SKM-1 treated with dmso at 0.1 percent for 144 hours (cell line): ENCODE results near the gene ADGRG4.
A peak's percentile ranks its signal among the peaks of the same experiment; 100 is the strongest.
"Not testable (repeated sequence)": the region's sequence is repeated elsewhere in the genome, so short reads cannot be mapped to it uniquely, and the experiment has no call there.

Source experiments
- DNase-seq: peaks from one replicate; lab custom pipeline; 2025; ENCODE audit not compliant: unreplicated experiment; lab: John Stamatoyannopoulos, UW

Gene ADGRG4, protein sequence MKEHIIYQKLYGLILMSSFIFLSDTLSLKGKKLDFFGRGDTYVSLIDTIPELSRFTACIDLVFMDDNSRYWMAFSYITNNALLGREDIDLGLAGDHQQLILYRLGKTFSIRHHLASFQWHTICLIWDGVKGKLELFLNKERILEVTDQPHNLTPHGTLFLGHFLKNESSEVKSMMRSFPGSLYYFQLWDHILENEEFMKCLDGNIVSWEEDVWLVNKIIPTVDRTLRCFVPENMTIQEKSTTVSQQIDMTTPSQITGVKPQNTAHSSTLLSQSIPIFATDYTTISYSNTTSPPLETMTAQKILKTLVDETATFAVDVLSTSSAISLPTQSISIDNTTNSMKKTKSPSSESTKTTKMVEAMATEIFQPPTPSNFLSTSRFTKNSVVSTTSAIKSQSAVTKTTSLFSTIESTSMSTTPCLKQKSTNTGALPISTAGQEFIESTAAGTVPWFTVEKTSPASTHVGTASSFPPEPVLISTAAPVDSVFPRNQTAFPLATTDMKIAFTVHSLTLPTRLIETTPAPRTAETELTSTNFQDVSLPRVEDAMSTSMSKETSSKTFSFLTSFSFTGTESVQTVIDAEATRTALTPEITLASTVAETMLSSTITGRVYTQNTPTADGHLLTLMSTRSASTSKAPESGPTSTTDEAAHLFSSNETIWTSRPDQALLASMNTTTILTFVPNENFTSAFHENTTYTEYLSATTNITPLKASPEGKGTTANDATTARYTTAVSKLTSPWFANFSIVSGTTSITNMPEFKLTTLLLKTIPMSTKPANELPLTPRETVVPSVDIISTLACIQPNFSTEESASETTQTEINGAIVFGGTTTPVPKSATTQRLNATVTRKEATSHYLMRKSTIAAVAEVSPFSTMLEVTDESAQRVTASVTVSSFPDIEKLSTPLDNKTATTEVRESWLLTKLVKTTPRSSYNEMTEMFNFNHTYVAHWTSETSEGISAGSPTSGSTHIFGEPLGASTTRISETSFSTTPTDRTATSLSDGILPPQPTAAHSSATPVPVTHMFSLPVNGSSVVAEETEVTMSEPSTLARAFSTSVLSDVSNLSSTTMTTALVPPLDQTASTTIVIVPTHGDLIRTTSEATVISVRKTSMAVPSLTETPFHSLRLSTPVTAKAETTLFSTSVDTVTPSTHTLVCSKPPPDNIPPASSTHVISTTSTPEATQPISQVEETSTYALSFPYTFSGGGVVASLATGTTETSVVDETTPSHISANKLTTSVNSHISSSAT (N-terminal part only)

DNA sequence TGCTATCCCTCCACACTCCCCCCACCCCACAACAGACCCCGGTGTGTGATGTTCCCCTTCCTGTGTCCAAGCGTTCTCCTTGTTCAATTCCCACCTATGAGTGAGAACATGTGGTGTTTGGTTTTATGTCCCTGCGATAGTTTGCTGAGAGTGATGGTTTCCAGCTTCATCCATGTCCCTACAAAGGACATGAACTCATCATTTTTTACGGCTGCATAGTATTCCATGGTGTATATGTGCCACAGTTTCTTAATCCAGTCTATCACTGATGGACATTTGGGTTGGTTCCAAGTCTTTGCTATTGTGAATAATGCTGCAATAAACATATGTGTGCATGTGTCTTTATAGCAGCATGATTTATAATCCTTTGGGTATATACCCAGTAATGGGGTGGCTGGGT lies at the start of gene ADGRG4:
ADGRG4 (plus strand) TSS at position 243 of the 400 bp plus-strand sequence. CDS start 7,815 bp downstream, outside the sequence.
- not testable (repeated sequence) for DNase-seq

DNA sequence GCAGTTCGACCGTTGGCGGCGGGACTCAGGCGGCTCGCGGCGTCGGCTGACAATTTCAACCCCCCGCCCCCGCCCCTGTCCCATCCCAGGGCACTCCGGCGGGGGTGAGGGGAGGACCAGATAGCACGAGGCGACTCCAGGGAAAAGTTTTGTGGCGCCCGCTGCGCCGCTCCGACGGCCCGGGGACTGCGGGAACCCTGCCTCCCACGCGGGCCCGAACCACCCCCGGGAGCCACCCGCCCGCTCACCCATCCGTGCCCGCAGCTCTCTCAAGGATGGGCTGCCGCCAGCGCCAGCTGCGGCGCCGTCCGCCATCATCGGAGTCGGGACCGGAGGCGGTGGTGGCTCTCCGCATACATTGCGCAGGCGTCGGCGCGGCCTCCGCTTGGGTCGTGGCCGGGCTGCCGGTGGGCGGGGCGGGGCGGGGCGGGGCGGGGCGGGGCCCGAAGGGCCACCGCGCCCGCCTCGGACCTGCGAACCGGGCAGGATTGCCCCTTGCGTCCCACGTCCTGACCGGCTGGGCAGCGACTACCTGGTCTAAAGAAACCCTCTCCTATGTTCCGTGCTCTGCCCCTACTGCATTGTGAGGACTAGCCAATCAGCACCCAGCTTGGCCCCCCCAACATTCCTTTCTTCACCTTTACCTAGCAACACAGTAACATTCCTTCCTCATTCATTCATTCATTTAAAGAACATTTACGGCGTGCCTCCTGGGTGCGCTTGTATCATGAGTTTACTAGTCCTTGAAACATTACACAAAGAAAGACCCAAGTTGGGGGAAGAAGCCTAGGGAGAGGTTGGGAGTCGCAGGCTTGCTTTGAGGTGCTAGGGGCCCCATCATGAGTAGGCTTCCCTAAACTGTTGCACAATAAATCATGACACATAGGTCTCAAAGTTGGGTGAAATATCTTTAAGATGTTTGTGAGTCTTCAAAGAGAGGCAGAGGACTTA lies 49.4 kb upstream of the ADGRG4 start, which contains the start of gene MAP7D3:
MAP7D3 (minus strand) TSS at position 360 of the 951 bp plus-strand sequence; CDS start at position 318, 42 bp downstream.
- no peak for DNase-seq

DNA sequence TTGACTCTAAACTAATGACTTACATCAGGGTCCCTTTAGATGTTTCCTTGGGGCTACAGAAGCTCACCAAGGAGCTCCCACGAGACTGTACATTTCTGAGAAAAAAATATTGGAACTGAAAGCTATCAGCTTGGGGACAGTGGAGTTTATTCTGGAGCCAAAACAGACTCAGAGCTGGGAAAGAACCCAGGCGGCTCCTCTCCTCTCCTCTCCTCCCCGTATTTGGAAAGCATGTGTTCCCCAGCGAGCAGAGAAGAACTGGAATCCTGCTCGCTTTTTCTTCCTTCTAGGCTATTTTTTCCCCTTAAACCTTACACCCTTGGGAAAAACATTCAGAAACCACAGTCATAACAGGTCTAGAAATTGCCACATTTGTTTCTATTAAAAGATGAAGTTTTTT lies 45.2 kb upstream of the ADGRG4 start:
- no peak for DNase-seq

DNA sequence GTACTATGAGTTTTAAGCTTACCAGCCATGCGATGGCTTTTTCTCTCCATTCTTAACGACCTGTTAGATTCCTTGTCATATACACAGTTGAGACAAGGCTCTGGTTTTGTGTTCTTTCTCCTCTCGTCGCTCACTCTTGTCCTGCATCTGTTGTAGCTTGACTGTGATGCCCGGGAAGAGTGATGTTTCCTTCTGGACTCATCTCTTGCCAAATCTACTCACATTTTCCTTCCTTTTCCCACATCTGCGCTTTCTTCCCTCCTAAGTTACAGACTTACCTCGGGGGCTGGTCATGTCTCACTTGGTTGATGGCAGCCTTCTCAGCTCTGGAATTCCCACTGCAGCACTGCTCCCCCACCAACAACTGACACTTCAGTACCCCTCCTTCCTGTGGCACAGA lies 44.7 kb upstream of the ADGRG4 start:
- no peak for DNase-seq

DNA sequence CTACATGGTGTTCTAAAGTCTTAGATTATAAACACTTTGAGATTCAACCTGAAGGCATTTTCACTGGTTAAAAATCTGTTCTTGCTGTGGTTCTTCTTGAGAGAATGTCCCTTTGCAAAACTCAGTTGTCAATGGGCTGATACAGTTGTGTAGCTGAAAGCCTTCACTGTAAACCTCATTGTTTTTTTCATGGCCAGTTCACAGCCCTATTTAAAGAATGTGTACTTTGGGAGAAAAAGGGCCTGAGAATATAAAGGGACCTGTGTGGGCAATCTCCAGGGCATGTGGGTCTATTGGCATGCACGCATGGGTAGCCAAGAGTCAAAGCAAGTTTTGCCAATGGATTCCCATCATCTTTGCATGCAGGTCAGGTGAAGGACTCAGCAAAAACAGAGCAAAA lies 41.8 kb upstream of the ADGRG4 start:
- DNase-seq = no peak

DNA sequence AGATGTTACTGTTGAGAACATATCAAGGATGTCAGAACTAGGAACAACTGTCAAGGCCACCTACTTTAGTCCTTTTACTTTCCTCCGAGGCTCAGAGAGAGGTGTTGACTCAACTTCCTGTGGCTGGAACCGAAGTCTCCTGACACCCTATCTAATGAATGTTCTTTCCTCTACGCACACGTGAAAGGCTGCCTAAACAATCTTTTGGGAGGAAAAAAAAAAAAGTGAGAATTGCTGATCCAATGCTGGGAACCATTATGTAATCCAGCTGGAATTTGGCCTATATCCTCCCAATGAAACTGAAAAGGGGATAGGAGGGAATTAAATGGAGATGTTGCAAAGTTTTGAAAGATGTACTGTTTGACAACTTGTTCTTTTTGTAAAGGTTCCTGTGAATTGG lies 41.2 kb upstream of the ADGRG4 start:
- no peak for DNase-seq

DNA sequence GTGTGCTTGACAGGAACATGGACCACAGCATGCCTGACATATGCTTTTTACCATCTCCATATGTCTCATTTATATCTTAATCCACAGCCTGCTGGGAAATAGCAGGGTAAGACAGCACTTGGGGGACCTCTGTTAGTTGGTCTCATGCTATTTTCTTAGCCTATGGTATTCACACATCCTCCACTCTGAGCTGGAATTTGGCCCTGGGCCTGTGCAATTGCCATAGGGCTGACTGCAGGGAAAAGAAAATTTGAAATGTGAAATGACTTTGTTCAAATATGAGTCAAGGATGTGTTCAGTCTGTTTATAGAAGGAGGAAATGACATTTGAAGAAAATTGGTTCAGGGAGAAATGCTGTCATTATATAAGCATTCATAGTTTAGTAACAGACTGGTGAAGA lies 40.0 kb upstream of the ADGRG4 start:
- DNase-seq = no peak

DNA sequence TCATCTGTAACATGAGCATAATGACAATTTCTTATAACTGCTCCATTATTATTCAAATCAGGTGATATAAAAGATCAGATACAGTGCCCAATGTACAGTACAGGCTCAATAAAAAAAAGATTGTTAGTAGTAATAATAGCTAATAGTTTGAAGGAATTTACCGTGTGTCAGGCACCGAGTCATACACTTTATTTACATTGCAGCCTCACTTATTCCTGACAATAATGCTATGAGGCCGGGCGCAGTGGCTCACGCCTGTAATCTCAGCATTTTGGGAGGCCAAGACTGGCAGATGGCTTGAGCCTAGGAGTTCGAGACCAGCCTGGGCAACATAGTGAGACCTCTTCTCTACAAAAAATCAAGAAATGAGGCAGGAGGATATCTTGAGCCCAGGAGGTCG lies 39.4 kb upstream of the ADGRG4 start:
- no peak for DNase-seq

DNA sequence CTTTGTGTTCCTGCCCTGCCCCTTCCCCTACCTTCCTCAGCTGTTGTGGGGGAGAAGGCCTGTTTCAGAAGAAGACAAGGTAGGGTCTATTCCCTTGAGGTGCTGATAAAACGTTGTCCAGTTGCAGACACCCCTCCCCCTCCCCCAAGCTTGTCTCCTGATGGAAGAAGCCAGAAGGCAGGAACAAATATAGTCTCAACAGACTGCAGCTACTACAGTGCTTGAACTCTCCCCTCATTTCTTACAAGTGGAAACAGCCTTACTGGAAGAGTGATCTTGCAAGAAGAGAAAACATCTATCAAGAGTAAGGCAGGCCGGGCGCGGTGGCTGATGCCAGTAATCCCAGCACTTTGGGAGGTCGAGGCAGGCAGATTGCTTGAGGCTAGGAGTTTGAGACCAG lies 38.5 kb upstream of the ADGRG4 start:
- no peak for DNase-seq

DNA sequence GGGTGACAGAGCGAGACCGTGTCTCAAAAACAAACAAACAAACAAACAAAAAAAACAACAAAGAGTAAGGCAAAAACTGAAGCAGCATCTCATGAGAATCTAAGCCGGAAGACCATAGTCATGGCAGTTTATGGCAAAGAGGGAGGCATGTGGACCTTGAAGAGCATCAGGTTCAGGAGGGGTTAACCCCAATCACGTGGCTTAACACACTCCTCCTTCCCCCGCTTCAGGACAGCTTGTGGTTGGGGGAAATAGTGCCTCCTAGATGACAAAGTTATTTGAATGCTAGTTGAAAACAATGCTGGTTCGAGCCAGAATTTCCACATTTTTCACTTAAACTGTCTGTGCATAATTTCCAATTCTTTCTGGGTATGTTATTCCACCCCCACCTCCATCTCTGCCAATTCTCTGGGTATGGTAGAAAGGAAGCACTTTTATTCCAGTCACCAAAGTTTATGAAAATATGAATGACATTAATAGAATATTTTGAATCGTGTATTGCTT lies 37.9 kb upstream of the ADGRG4 start:
- no peak for DNase-seq

DNA sequence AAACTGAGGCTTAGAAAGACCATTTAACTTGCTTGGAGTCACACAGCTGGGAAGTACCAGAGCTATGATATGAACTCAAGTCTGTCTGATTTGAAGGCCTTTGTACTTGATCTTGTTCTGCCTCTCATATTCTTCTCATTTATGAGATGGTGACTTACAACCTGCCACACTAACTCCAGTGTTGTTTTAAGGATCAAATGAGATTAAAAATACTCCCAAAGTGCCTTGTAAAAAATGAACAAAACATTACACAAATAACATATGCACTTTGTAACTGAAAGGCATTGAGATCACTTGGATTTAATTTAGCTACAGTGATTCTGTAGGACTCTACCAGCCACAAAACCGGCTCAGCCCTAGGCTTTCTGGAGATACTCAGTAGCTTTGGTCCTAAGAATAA lies 33.9 kb upstream of the ADGRG4 start:
- no peak for DNase-seq

DNA sequence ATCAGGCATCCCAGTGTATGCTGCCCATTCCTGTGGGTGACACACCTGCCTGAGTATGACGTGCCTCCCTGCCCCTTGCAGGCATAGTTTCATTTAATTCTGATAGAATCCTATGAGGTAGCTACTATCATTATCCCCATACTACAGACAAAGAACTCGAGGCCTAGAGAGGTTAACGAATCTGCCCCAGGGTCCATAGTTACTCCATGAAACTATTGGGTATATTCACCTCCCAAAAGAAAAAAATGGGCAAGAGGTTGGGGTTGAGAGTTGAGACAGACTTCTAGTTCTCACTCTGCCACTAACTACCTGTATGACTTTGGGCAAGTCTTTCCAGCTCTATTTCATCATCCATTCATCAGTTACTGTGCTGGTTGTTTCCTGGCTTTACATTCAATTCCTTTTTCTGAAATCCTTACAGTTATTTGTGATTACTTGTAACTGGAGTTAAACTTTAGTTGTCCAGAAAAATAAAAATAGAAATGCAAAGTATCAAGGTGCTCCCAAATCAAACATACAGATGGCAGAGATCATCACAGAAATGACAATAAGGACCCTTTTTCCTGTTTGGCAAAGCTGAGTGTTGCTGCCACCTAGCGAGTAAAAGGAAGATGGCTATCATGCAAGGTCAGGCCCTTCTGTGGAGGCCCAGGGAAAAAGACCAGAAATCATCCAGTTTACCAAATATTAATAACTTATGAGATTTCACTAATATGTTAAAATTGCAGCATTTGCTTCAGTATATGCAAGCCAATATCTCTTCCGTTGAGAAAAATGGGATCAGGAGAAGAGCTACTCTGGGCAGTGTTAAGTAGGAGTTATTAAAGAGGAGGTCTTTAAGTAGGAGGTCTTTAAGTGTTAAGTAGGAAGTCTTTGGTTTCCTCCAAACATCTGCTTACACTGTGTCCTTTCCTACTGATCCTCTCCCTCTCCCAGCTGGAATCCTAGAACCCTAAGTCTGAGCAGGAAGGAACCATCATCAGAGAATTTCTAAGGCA lies 32.4 kb upstream of the ADGRG4 start:
- peak; percentile 20 for DNase-seq

DNA sequence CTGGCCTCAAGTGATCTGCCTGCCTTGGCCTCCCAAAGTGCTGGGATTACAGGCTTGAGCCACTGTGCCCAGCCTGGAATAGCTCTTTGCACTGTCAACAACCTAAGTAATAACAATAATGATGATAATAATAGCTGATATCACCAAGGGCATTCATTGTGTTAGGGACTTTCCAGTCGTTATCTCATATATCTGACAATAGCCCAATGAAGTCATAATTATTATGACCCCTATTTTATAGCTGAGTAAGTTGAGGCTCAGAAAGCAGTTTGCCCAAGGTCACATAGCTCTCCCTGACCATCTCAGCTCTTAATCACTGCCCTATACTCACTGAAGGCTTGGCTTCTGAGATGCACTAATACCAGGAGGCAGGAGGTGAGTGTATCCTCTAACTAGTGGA lies 30.8 kb upstream of the ADGRG4 start:
- DNase-seq = no peak

DNA sequence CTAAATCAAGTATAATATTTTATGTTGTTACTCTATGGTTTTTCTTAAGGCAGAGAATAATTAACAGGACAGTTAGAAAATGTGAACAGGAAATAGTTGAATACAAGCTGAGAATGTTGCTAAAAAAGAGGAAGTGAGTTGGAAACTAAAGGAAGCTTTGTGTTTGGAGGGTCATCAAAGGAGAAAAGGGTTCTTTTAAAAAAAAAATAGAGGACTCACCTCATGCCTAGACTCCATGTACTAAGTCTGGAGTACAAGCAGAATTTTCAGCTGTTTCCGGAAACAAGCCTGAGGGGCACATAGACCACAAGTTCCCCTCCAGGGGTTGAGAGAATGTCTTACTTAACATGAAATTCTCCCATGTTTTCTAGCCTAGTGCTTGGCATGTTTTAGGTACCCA lies 29.5 kb upstream of the ADGRG4 start:
- peak; percentile 60 for DNase-seq

DNA sequence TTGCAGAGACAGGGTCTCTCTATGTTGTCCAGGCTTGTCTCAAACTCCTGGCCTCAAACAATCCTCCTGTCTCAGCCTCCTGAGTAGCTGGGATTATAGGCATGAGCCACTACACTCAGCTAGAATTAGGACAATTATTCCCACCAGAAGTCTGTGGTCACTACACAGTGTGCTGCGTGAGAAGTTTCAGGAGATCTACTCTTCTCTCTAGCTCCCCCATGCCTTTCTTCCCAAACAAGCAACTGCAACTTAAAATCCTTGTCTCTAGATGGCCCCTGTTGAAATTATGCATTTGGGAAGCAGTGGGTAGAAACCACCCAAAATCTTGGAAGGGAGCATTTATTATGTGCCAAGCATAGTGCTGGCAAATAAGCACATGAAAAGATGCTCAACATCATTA lies 28.4 kb upstream of the ADGRG4 start:
- no peak for DNase-seq

DNA sequence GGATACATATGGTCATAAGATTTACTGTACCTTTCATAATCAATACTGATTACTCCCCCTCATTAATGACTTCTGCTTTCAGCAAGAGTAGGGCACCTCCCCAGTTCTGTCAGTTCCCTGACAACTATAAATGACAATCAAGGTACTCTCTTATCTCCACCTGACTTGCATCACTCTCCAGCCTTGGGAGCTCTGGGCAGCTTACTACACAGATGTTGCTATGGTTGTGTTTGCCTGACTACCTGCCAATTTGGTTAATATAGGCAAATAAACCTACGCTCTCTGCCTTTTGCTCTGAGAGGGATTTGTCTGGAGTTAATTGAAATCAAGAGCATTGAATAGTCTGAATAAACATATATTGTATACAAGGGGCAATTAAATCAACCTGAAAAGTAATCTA lies 26.8 kb upstream of the ADGRG4 start:
- DNase-seq = no peak

DNA sequence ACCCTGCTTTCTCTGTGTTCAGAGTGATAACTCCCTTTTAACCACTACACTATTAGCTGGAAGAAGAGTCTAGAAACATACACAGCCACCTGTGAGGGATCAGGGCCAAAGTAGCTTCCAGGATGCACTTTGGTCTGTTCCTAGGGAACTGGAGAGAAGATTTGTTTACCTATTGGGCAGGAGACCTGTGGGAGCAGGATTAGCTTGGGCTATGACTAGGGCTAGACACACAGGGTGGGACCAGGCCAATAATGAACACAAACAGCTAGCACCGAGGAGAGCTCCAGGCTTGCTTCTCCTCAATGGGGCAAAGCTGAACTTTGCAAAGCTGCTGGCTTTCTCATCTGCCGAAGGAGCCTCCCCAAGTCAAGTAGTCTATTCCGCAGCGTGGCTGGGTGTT lies 25.2 kb upstream of the ADGRG4 start:
- no peak for DNase-seq

DNA sequence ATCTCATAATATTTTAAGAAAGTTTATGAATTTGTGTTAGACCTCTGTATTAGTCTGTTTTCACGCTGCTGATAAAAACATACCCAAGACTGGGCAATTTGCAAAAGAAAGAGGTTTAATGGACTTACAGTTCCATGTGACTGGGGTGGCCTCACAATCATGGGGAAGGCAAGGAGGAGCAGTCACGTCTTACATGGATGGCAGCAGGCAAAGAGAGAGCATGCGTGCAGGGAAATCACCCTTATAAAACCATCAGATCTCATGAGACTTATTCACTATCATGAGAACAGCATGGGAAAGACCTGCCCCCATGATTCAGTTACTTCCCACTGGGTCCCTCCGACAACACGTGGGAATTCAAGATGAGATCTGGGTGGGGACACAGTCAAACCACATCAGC lies 14.4 kb upstream of the ADGRG4 start:
- not testable (repeated sequence) for DNase-seq

DNA sequence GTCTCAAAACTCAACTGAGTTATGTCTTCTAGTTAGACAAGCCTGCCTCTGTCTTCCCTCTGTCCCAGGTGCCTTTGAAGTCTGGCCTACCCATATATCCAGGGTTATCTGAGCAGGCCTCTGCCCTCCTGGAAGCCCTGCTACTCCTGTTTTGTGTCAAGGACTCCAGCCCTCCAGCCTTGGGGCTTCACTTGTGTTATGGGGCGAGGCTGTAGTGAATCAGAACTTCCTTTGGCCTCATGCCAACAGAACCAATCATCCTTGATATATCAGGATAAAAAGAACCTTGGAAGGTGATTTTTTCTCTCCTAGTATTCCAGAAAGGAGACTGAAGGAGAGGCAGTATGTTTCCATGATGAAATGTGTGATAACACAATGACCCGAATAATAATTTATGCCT lies 8.9 kb upstream of the ADGRG4 start:
- DNase-seq = no peak
